AG09309 (cell line): ENCODE results near the gene TRIO.

ENCODE experiments used
- DNase-seq: peaks from one replicate; pipeline ENCODE4 v3.0.0-alpha.2; 2010; ENCODE audit warnings: low read depth
- H3K4me3 ChIP-seq: 2 replicates; pipeline ENCODE4 v1.5.1; 2011; ENCODE audit warnings: mild to moderate bottlenecking, low read depth, low read length, moderate library complexity; ENCODE audit not compliant: control insufficient read depth
- TF ChIP-seq, protein P1 (sequence below): IDR thresholded peaks from 2 replicates; pipeline ENCODE4 v1.5.1; 2011; ENCODE audit warnings: mild to moderate bottlenecking, low read depth, low read length, inconsistent platforms; ENCODE audit not compliant: insufficient read depth, control insufficient read depth; ENCODE audit errors: missing control alignments

TRIO gene

DNA sequence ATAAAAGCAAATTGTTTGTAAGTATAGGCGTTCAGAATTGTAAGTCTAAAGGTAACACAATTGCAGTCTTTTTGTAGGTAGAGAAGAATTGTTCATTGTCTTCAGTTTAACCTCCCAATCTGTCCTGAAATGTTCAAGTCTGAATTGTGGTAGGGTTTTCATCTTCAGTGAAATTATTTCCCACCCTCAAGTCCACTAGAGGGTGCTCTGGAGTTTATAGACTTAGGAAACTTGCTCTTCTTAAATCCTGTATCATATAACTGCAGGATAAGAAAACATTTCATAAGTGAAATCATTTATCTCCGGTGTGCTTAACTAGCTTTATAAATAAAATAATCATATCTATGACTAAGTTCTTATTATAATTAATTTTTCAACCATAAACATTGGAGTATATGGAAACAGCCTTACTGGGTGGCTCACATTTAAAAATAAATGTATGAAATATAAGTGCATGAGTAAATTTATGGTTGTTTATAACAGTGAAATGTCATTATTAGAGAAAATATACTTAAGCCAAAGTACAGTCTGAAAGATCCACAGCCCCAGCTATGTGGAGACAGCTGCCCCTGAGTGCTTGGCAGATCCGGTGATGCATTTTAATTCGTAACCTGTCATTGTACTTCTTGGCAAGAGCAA lies 256.0 kb downstream of the TRIO start:
- DNase-seq = peak; percentile 27
- H3K4me3 ChIP-seq = no peak overlapping the region
- TF ChIP-seq, protein P1, sequence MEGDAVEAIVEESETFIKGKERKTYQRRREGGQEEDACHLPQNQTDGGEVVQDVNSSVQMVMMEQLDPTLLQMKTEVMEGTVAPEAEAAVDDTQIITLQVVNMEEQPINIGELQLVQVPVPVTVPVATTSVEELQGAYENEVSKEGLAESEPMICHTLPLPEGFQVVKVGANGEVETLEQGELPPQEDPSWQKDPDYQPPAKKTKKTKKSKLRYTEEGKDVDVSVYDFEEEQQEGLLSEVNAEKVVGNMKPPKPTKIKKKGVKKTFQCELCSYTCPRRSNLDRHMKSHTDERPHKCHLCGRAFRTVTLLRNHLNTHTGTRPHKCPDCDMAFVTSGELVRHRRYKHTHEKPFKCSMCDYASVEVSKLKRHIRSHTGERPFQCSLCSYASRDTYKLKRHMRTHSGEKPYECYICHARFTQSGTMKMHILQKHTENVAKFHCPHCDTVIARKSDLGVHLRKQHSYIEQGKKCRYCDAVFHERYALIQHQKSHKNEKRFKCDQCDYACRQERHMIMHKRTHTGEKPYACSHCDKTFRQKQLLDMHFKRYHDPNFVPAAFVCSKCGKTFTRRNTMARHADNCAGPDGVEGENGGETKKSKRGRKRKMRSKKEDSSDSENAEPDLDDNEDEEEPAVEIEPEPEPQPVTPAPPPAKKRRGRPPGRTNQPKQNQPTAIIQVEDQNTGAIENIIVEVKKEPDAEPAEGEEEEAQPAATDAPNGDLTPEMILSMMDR = peak; percentile 63

DNA sequence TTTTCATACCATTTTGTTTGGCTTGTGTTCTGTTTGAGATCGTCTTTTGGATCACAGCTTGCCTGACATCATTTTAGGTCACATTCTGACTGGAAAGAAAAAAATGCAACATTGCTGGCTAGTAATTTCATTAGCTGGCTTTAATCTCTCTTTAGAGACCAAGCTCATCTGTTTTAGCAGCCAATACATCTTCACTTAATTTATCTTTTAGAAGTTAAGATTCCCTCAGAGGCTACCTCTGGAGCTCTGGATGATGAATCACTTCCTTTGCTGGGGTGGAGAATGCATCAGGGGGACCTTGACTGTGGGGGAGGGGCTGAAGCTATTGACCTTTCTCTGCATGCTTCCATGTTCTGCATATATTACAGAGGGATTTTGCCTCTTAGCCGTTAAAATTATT lies 256.9 kb downstream of the TRIO start:
- peak; percentile 33 for DNase-seq
- no peak overlapping the region for H3K4me3 ChIP-seq
- TF ChIP-seq, protein P1 = no peak

DNA sequence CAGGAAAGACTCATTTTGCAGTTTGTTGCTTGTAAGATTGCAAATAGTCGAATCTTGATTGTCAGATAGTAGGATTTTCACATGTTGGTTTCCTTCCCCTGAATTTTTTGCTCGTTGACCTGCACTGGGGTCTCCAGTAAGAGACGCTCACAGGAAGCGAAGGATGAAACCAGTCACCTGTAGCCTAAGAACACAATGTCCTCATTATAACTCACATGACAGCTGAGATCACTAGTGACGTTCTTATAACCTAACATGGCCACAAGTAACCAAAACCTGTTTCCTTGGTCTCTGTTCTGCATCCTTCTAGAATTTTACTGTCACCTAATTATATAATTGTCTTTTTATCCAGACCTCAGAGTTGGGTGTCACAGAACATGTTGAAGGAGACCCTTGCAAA lies 257.5 kb downstream of the TRIO start:
- TF ChIP-seq, protein P1 = no peak
- H3K4me3 ChIP-seq = no peak overlapping the region
- DNase-seq = no peak

DNA sequence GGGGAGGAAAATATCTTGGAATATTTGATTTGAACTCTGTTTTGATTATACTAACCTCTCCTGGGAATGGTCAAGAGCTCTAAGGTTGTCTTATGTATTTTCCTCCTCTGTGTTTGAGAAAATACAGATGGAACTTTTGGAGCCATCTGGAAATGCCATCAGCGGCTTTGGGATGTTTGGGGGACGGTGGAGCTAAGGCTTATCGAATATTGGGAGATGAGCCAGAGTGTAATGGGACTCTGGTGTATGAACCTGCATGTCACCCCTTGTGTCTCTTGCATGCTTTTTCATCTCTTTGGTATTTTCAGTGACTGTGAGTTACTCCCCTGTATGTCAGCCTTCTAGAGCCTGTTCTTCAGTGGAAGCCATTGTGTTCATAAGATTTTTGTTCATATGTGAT lies 258.5 kb downstream of the TRIO start:
- DNase-seq = no peak
- TF ChIP-seq, protein P1 = no peak
- no peak overlapping the region for H3K4me3 ChIP-seq

DNA sequence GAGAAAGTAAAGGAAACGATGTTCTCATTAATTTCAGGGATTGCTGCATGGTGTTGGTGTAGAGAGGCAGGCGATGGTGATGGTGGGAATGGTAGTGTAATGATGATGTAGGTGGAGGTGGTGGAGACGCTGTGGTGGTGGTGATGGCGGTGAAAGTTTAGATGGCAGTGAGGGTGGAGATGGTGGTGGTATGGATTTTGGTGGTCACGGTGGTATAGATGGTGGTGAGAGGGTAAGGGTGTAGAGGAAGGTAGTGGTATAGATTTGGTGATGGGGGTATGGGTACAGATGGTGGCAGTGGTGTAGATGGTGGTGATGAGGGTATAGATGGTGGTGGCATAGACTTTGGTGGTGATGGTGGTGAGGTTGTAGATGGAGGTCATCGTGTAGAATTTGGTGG lies 259.3 kb downstream of the TRIO start:
- no peak overlapping the region for H3K4me3 ChIP-seq
- no peak for DNase-seq
- TF ChIP-seq, protein P1 = no peak

DNA sequence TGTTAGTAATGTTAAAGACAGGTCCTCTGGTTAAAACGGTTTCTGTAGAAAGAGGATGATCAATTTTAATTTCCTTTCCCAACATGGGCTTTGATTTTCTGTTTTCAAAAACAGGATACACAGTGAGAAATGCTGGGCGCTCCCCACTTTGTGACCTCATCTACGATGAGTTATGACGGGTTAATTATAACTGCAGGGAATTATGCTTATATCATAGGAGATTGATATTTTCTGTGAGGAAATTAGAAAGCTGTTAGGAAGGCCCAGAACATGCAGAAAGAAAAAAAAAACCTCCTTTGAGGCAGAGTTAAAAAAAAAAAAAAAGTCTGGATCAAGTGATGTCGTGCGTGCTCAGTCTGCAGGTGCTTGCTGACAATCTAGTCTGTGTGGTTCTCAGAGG lies 261.6 kb downstream of the TRIO start:
- no peak for DNase-seq
- TF ChIP-seq, protein P1 = no peak
- no peak overlapping the region for H3K4me3 ChIP-seq
